GM21717 (cell line): ENCODE measurements around the gene PCSK9.

Experiments used
- ATAC-seq: cut with Tn5 transposase; IDR thresholded peaks from one replicate; pipeline ENCODE4 v1.9.1; 2021; ENCODE audit warnings: mild to moderate bottlenecking, moderate library complexity; ENCODE audit not compliant: unreplicated experiment

Gene PCSK9

DNA sequence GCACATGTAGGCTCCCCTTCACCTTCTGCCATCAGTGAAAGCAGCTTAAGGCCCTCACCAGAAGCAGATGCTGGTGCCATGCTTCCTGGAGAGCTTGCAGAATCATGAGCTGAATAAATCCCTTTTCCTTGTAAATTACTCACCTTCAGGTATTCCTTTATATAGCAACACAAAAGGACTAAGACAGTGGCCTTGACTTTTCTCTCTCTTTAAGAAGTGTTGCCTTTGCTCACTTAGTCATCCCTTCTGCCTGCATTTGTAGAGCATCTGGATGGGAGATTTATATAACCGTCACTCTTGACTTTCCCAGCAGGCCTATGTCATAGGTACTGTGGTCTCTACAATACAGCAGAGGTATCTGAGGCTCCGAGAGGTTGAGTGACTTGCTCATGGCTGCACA is 3.7 kb downstream of the PCSK9 start:
- ATAC-seq, result no peak

DNA sequence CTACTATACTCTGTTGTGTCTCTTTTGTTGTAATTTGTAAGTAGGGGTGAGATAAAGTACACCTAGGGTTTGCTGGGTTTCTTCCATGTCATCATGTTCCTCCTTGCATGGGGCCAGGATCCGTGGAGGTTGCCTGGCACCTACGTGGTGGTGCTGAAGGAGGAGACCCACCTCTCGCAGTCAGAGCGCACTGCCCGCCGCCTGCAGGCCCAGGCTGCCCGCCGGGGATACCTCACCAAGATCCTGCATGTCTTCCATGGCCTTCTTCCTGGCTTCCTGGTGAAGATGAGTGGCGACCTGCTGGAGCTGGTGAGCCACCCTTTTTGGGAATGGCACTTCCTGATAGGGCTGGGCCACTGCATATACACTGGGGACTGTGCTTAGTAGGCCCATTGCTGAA is 4.4 kb downstream of the PCSK9 start:
- ATAC-seq, result no peak

DNA sequence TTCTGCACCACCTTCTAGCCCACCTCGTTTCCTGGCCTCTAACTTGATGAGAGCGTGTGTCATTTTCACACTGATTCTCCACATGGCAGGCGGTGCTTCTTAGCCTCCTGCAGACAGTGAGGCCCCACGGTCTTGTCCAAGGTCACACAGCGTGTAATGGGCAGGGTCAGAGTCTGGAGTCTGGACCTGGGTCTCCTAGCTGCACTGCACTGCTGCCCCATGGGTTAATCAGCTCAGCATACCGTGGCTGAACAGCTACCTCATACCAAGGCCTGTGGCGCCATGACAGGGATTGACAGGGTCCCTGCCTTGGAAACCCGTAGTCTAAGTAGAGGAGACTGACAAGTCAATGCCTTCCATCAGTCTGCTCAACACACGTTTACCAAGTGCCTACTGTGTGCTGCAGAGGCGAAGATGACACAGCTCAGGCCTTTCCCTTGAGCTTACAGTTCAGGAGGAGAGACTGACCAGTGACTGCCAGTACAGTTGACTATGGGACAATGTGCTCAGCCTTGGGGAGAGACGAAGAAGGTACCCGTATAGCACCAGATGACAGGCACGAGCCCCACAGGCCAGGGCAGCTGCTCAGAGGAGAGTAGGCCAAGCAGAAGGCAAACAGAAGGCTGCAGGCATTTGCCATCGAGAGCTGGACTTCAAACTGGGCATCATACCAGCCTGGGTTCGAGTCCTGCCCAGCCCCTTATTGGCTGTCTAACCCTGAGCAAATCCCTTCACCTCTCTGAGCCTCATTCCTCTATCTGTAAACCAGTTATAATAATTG is 5.5 kb downstream of the PCSK9 start:
- ATAC-seq, result no peak

DNA sequence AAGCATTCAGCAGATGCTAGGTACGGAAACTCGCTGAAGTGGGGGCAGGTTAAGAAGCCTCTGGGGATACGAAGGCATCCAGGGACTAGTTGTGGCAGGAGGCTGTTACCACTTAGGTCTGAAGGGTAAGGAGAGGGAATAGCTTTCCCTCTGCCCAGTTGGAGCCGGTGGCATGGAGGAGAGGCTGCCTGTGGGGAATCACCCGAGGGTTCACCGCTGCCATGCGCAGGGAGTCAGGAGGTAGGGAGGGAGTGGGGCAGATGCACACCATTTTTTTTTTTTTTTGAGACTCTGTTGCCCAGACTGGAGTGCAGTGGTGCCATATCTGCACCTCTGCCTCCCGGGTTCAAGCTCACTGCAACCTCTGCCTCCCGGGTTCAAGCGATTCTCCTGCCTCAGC is 6.1 kb downstream of the PCSK9 start:
- ATAC-seq, result no peak

DNA sequence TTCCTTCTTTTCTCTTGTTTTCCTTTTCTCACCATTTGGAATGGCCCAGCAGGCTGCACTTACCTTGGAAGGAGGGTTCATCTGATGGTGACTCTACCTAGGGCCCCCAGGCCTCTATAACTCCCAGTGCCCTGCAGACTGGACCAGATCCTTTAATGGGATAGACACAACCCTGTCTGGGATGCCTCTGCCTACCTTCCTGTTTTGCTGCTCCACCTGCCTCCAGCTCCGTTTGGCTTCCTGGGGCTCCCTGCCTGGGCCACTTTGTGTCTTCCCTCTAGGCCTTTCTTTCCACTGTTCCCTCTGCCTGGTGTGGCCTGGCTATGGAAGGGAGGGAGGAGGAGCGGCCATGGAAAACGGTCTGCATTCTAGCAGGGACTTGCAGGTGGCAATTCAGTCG is 7.5 kb downstream of the PCSK9 start:
- no peak for ATAC-seq

DNA sequence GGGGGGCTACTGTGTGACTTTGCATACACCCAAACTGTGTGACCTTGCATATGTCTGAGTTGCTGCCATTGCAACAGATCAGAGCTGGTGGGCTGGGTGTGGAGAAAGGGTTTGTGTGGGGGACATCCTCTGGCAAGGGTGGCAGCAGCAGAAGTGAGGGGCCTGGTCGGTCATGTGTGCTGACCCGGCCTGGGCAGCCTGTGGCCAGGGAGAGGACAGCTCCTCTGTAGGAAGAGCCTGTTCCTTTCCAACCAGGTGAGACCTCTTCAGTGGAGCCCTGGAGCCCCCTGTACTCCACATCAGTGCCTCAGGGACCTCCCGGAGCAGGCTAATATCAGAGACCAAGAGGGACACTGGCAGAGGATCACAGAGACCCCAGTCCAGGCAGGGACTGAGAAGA is 8.3 kb downstream of the PCSK9 start:
- no peak for ATAC-seq

DNA sequence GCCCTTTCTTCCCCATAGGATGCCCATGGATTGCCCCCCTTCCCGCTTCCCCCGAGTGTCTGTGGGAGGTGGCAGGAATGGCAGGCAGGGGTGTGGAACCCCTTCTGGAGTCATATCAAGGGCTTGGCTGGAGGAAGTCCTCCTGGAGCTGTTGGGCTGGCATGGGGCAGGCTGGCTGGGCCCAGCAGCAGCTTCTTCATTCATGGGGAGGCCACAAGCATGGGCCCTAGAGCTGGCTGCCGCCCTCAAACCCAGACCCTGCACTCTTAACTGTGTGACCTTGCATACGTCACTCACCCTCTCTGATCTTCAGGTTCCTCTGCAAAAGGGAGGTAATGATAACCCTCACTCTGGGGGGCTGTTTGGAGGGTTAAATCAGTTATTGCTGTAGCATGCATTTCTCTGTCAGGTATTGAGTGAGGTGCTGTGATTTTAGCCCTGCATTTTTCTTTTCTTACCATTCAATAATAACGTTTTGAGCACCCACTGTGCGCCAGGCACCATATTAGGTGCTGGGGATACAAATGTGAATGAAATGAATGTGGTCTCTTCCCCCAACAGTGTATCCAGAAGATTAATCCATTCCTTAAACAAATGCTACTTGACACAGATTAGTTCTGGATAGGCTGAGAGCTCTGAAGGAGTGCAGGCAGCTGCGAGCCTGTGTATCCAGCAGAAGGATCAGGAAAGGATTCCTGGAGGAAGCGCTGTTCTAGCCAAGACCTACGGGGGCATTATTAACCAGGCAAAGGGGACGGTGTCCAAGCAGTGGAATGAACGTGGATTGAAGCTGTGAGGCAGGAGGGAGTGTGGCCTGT is 9.3 kb downstream of the PCSK9 start:
- ATAC-seq, result no peak

DNA sequence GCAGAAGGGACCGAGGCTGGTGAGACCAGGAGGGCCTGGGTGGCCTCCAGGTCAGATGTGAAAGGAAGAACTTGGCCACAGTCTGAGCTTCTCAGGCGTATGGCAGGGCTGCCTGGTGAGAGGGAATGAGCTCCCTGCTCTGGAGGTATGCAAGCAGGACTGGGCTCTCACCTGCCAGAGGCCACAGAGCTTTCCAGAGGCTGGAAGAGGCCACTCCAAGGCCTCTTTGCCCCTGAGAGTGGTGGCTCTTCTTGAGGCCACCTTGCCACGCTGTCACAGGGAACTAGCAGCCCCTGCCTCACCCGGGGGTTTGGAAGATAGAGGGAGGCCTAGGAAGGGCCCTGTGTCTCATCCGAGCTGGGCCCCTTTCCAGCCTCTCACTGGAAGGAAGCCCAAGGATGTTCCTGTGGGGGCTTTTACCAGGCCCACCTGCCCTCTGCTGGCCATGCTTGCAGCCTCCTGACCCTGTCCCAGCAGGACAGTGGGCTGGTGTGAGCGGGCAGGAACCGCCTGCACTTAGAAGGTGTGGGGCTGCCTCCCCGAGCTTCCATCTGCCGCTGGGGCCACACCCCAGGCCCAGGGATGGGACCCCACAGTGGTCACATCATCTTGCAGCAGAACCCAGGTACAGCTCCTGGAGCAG is 10.0 kb downstream of the PCSK9 start:
- no peak for ATAC-seq

DNA sequence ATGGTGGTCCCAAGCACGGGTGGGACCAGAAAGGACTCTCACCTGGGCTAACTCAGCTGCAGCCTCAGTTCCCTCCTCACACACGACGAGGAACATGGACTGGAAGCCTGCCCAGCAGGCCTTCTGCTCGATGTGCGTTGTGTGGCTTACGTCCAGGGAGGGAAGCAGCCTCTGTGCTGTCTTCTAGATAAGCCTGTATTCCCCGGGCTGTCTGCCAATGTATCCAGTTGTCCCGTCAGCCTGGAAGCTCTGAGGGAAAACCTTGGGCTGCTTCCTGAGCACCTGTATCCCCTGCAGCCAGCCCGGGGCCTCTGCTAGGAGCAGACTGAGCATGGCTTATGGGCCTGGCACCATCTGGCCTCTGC is 10.5 kb downstream of the PCSK9 start:
- ATAC-seq, result no peak

DNA sequence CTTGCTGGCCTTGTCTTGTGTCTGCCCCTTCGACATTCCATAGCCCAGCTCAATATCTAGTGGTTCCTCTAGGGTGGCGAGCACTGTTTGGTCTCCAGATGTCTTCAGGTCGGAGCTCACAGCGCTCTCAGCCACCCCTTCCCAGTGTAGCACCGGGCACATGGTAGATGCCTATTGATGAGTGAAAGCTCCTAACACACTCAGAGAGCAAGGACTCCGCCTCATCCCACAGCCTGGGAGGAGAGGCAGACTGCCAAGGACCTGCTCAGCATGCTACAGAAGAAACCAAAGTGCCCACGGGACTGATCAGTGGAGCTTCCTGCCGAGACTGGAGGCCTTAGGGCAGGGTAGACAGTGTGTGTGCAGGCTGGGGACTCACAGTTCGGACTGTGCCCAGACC is 10.9 kb downstream of the PCSK9 start:
- ATAC-seq, result no peak

DNA sequence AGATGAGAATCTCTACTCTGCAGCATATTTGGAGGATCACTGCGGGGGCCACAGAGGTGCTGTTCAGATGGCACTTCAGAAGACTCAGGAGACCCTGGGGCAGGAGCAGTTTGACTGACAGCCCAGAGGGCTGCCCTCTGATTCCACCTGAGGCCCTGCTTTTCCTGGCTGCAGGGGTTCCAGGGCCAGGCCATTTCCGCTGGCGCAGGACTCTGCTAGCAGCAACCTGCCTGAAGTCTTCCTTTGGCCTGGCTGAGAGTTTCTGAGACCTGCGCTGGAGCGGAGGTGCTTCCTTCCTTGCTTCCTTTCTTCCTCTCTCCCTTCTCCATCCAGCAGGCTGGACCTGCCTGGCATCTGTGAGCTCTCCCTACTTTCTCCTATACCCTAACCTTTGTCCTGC is 11.8 kb downstream of the PCSK9 start:
- no peak for ATAC-seq

DNA sequence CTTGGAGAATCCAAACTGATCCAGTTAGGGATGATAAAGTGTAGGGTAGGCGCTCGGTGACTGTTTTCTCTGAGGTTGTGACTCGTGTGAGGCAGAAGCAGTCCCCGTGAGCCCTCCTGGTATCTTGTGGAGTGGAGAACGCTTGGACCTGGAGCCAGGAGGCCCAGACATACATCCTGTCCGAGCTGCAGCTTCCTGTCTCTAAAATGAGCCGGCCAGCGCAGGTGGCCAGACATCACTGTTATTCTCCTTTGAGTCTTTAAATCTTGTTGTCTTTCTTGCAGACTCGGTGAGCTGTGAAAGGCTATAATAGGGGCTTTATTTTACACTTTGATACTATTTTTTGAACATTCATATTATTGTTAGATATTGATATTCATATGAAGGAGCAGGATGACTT is 12.3 kb downstream of the PCSK9 start:
- no peak for ATAC-seq

DNA sequence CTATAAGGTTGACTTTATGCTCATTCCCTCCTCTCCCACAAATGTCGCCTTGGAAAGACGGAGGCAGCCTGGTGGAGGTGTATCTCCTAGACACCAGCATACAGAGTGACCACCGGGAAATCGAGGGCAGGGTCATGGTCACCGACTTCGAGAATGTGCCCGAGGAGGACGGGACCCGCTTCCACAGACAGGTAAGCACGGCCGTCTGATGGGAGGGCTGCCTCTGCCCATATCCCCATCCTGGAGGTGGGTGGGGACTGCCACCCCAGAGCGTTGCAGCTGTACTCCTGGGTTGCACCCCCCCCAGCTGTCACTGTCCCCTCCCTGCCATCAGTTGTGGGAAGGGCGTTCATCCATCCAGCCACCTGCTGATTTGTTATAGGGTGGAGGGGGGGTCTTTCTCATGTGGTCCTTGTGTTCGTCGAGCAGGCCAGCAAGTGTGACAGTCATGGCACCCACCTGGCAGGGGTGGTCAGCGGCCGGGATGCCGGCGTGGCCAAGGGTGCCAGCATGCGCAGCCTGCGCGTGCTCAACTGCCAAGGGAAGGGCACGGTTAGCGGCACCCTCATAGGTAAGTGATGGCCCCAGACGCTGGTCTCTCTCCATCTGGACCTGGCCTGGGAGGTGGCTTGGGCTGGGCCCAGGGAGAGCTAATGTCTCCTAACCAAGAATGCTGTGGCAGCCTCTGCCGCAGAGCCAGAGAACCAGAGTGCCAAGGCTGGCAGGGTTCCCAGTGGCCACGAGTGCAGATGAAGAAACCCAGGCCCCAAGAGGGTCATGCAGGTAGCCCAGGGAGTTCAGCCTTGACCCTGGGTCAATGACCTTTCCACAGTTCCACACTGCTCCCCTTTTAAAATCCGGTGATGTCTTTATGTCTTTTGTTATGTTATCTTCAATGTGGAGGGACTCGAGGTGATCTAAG is 13.1 kb downstream of the PCSK9 start:
- no peak for ATAC-seq

DNA sequence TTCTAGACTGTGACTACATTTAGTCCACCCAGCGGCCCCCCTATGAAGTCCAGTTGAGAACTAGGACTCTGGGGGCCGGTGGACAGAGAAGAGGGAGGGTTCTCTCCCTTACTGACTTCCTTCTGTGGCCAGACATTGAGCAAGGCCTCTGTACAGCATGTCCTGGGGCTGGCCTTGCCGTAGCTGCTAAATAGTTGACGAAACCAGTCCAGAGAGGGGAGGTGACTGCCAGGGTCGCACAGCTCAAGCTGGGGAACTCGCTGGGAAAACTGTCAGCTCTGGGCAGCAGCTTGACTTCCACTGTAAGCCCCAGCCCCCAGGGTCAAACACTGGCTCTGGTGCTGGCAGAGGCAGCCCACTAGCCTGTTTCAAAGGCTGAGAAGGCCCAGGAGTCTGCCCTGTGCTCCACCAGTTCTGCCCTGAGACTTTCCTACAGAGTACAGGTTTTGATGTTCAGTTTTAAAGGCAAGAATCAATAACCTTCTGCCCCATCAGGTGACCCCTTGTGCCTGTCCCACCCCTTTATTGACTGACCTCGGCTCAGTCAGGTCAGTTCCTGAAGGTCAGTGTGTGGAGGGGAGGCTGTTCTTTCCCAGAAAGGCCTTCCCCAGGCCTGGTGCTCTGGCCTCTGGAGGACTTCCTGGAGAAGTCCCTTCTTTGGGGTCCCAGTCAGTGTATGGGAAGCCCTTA is 14.1 kb downstream of the PCSK9 start:
- ATAC-seq, result no peak

DNA sequence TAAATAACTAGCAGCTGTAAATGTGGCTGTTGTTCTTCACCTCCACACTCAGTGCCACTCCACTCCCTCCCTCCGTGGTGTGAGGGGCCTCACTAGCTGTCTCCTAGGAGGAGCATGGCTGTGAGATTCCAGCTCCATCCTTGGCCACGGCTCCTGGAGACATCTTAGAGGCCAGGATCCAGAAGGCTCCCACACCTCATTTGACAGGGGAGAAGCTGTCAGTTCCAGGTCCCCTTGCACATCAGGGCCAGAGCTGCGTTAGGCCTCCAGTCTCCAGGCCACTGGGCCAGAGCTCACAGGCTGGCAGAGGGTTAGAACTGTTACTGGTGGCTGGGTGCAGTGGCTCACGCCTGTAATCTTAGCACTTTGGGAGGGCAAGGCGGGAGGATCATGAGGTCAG is 15.0 kb downstream of the PCSK9 start:
- ATAC-seq, result no peak

DNA sequence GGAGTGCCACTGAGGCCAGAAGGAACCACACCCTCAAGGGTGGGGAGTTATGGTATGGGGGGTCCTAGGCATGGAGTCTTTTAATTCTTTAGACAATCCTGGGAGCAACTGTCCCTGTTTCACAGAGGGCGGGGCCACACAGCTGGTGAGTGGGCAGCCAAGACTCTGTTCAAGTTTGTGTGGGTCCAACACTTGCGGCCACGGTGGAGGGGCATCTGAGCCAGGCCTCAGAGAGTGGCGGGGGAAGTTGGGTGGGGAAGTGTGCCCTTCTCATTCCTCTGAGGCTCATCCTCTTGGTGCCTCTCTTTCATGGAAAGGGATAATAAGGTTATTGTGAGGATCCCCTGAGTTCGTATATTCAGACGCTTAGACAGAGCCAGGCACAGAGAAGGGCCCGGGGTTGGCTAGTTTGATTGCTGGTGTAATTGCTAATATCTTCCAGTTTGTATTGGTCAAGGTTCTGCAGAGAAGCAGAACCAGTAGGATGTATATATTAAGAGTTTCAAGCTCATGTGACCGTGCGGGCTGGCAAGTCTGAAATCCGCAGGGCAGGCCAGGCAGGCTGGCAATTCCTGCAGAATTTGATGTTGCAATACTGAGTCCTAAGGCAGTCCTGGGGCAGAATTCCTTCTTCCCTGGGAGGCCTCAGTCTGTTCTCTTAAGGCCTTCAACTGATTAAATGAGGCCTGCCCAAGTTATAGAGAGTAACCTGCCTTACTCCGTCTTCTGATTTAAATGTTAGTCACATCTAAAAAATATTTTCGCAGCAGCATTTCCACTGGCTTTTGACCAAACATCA is 15.9 kb downstream of the PCSK9 start:
- no peak for ATAC-seq

DNA sequence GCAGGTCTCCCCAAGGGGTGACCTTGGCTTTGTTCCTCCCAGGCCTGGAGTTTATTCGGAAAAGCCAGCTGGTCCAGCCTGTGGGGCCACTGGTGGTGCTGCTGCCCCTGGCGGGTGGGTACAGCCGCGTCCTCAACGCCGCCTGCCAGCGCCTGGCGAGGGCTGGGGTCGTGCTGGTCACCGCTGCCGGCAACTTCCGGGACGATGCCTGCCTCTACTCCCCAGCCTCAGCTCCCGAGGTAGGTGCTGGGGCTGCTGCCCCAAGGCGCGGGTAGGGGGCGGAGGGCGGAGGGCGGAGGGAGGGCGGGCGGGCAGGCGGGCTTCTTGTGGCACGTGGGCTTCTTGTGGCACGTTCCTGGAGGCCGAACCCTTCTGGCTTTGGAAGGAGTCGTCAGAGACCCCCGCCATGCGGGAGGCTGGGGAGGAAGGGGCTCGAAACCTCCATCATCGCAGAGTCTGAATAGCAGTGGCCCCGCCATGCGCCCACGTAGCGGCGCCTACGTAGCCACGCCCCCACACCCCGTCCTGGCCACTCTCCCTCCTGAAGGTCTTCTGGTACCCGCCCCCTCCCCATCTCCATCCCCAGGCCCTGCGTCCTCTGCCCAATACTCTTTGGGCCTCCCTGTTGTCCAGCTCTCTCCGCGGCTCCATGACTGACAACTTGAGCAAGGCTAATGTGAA is 16.7 kb downstream of the PCSK9 start:
- ATAC-seq, result no peak

DNA sequence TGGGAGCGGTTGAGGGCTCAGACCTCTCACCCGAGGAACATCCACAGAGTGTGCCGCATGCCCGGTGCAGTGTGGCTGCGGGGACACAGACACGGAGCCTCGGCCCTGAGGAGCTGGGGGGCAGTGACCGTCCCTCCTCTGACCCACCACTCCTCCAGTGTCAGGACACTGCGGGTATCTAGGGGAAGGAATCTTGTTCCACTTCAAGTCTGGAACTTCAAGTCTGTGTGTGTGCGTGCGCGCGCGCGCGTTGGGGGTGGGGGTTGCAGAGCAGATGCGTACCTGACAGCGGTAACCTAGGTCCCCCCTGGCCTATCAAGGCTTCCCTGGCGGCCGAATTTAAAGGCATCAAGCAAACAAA is 17.3 kb downstream of the PCSK9 start:
- ATAC-seq, result no peak
